ENCODE results near the gene TECTA.

Gene TECTA

DNA sequence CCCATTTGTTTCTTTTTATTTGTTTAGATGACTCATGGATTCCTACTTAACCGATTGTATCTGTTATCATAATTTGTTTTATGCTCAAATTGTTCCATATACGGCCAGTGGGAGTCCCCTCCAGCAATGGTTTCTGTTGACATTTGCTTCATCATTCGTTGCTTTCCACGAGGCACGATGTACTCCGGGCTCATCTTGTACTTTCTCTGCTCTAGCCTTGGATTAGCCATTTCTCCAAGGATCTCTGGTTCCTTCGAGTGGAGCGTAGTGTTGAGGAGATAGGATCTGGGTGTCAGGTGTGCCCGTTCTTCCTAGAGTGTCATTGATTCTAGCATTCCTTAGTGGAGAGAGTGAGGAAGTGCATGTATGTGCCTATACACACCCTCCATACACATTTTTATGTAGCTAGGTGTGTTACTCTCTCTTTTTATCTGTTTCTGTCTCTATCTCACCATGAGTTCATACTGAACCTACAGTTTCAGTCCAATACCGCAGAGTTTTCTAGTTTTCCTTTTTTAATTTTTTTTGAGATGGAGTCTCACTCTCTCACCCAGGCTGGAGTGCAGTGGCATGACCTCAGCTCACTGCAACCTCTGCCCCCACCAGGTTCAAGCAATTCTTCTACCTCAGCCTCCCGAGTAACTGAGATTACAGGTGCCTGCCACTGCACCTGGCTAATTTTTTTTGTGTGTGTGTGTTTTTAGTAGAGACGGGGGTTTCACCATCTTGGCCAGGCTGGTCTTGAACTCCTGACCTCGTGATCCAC, 31.4 kb downstream of the TECTA start:
- H3K27me3 ChIP-seq (ENCODE audit: control insufficient read depth in 1 of 2, insufficient read depth in 2 of 2, low read length in 2 of 2) = no peaks in the 10 kb centered on the region
- no peaks in the 10 kb centered on the region for H3K36me3 ChIP-seq (ENCODE audit: insufficient read depth, low read length)
- no peaks in the 10 kb centered on the region for H3K4me1 ChIP-seq (ENCODE audit: insufficient read depth, low read length)
- no peak overlapping the region for H3K9ac ChIP-seq (ENCODE audit: low read length)
- no peak overlapping the region for H3K27ac ChIP-seq (ENCODE audit: low read depth, low read length)
- H3K4me3 ChIP-seq (ENCODE audit: low read depth in 1 of 2, low read length in 2 of 2) = no peak overlapping the region
- no peaks in the 10 kb centered on the region for H3K9me3 ChIP-seq (ENCODE audit: low read length)

DNA sequence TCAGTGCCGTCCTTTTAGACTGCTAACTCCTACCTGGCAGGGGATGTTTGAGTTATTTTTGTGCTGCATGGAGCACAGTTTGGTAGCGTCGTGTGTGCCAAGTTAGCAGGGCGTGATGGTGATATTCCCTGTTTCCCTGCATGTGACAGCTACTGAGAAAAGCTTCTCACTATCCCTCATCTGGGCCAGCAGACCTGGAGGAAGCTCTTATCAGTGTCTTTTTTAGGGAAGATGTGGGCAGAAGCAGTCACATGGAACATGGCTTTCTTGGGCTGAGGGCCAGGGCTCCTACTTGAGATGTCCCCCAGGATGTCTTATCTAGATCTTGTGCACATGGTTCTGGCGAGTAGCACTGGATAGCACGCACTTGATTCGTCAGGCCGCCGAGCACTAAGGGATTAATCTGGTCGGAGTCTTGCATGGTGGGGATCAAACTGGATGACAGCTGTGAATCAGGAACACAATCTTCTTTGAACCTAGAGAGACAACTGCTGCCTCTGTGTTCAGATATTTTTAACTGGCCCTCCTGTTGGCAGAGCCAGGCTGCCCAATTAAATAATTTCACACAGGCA, 33.8 kb downstream of the TECTA start:
- Histone ChIP-seq H3K36me3 (ENCODE audit: insufficient read depth, low read length) (no peaks in the 10 kb centered on the region), H3K9me3 (ENCODE audit: low read length) (no peaks in the 10 kb centered on the region), H3K27ac (ENCODE audit: low read depth, low read length) (no peak overlapping the region), H3K4me1 (ENCODE audit: insufficient read depth, low read length) (no peaks in the 10 kb centered on the region), H3K9ac (ENCODE audit: low read length) (no peak overlapping the region), H3K27me3 (ENCODE audit: control insufficient read depth in 1 of 2, insufficient read depth in 2 of 2, low read length in 2 of 2) (no peaks in the 10 kb centered on the region), H3K4me3 (ENCODE audit: low read depth in 1 of 2, low read length in 2 of 2) (no peak overlapping the region)

DNA sequence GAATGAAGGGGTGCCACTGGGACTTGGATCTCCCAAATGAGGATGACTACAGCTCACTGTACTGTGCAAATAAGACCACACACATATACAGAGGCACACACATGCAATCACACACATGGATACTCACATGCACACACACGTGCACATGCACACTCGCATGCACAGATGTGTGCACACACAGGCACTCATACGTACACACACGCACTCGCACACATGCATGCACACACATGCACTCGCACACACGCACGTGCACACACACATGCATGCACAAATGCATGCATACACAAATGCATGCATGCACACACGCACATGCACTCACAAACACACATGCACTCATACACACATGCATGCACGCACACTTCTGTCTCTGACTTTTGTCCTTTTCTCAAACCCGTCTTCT, 36.0 kb downstream of the TECTA start:
- Histone ChIP-seq H3K9ac (ENCODE audit: low read length) (no peak overlapping the region), H3K9me3 (ENCODE audit: low read length) (no peaks in the 10 kb centered on the region), H3K27ac (ENCODE audit: low read depth, low read length) (no peak overlapping the region), H3K4me1 (ENCODE audit: insufficient read depth, low read length) (no peaks in the 10 kb centered on the region), H3K36me3 (ENCODE audit: insufficient read depth, low read length) (no peaks in the 10 kb centered on the region), H3K27me3 (ENCODE audit: control insufficient read depth in 1 of 2, insufficient read depth in 2 of 2, low read length in 2 of 2) (no peaks in the 10 kb centered on the region), H3K4me3 (ENCODE audit: low read depth in 1 of 2, low read length in 2 of 2) (no peak overlapping the region)

DNA sequence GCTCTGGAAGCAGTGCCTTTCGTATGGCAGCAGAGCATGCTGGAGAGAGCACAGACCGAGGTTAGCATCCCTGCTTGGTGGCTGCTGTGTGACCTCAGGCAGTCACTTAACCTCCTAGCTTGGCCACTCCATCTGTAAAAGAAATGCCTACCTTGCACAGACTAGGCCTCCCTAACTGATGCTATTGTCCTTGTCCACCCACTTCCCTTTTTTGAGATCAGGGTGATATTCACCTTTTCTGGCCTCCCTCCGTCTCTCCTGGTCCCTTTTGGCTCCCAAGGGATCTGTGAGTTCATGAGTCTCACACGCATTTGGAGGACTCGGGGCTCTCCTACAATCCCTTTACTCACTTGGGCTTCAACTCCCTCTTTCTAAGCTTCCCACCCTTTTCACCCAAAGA, 37.2 kb downstream of the TECTA start:
- Histone ChIP-seq H3K9me3 (ENCODE audit: low read length) (no peaks in the 10 kb centered on the region), H3K4me3 (ENCODE audit: low read depth in 1 of 2, low read length in 2 of 2) (no peak overlapping the region), H3K27ac (ENCODE audit: low read depth, low read length) (no peak overlapping the region), H3K36me3 (ENCODE audit: insufficient read depth, low read length) (no peaks in the 10 kb centered on the region), H3K4me1 (ENCODE audit: insufficient read depth, low read length) (no peaks in the 10 kb centered on the region), H3K27me3 (ENCODE audit: control insufficient read depth in 1 of 2, insufficient read depth in 2 of 2, low read length in 2 of 2) (no peaks in the 10 kb centered on the region), H3K9ac (ENCODE audit: low read length) (no peak overlapping the region)

- Histone ChIP-seq H3K4me1 (ENCODE audit: insufficient read depth, low read length) (no peaks in the 10 kb centered on the region), H3K9ac (ENCODE audit: low read length) (no peak overlapping the region), H3K9me3 (ENCODE audit: low read length) (no peaks in the 10 kb centered on the region), H3K4me3 (ENCODE audit: low read depth in 1 of 2, low read length in 2 of 2) (no peak overlapping the region), H3K27me3 (ENCODE audit: control insufficient read depth in 1 of 2, insufficient read depth in 2 of 2, low read length in 2 of 2) (no peaks in the 10 kb centered on the region), H3K27ac (ENCODE audit: low read depth, low read length) (no peak overlapping the region), H3K36me3 (ENCODE audit: insufficient read depth, low read length) (no peaks in the 10 kb centered on the region)
These were observed 39.3 kb downstream of the TECTA start for GRCh38 chr11:121140369-121140768.

DNA sequence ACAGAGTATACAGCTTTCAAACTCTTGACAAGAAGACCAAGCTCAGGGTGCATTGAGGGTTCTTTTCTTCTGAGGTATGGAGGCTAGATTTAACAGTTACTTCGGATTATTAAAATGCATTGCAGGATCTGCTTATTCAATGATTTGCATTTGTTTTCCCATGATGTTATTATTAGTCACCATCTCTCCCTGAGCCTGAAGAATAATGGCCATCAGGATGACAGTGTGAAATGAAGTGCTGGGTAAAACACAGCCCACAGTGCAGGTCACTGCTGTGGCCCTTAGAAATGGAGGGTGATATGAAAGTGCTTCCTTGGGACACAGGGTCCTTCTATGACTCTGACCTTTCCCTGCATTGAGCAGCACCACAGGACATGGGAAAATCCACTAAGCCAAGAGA, 40.0 kb downstream of the TECTA start:
- Histone ChIP-seq H3K36me3 (ENCODE audit: insufficient read depth, low read length) (no peaks in the 10 kb centered on the region), H3K4me3 (ENCODE audit: low read depth in 1 of 2, low read length in 2 of 2) (no peak overlapping the region), H3K9ac (ENCODE audit: low read length) (no peak overlapping the region), H3K27me3 (ENCODE audit: control insufficient read depth in 1 of 2, insufficient read depth in 2 of 2, low read length in 2 of 2) (no peaks in the 10 kb centered on the region), H3K27ac (ENCODE audit: low read depth, low read length) (no peak overlapping the region), H3K4me1 (ENCODE audit: insufficient read depth, low read length) (no peaks in the 10 kb centered on the region), H3K9me3 (ENCODE audit: low read length) (no peaks in the 10 kb centered on the region)

DNA sequence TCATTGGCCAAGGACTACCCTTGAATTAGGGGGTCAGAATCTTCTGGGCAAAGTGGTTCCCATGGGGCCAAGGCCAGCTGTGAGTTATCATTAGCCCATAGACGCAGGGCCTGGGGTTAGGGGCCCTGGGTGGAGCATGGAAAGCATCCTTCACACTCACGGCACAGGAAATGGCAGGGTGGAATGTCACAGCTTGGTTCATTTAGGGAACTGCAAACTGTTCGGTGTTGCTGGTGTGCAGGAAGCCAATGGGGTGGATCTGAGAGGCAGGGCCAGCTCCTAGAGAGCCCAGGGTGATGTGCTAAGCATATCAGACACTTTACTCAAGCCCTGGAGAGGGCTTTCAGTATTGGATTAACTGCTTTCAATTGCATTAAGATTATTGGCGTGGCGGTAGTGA, 42.9 kb downstream of the TECTA start:
- no peaks in the 10 kb centered on the region for H3K36me3 ChIP-seq (ENCODE audit: insufficient read depth, low read length)
- H3K27ac ChIP-seq (ENCODE audit: low read depth, low read length) = no peak overlapping the region
- H3K27me3 ChIP-seq (ENCODE audit: control insufficient read depth in 1 of 2, insufficient read depth in 2 of 2, low read length in 2 of 2) = no peaks in the 10 kb centered on the region
- H3K9me3 ChIP-seq (ENCODE audit: low read length) = no peaks in the 10 kb centered on the region
- no peak overlapping the region for H3K9ac ChIP-seq (ENCODE audit: low read length)
- no peaks in the 10 kb centered on the region for H3K4me1 ChIP-seq (ENCODE audit: insufficient read depth, low read length)
- H3K4me3 ChIP-seq (ENCODE audit: low read depth in 1 of 2, low read length in 2 of 2) = no peak overlapping the region

DNA sequence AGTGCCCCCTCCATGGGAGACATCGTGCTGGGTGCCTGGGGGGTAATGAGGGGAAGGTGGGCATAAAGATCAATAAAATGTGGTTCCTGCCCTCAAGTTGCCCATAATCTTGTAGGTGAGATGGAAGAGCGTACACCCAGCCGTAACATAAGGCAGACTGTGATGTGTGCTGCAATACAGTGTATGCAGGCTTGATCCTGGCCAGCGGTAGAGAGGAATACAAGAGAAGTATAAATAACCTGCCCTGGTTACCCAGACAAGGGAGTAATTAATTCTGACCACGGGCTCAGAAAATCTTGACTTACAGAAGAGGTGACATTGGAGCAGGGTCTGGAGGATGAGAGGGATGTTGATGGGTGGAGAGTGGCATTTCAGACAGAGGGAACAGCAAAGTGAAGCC, 43.7 kb downstream of the TECTA start:
- Histone ChIP-seq H3K9me3 (ENCODE audit: low read length) (no peaks in the 10 kb centered on the region), H3K36me3 (ENCODE audit: insufficient read depth, low read length) (no peaks in the 10 kb centered on the region), H3K27ac (ENCODE audit: low read depth, low read length) (no peak overlapping the region), H3K4me1 (ENCODE audit: insufficient read depth, low read length) (no peaks in the 10 kb centered on the region), H3K4me3 (ENCODE audit: low read depth in 1 of 2, low read length in 2 of 2) (no peak overlapping the region), H3K9ac (ENCODE audit: low read length) (no peak overlapping the region), H3K27me3 (ENCODE audit: control insufficient read depth in 1 of 2, insufficient read depth in 2 of 2, low read length in 2 of 2) (no peaks in the 10 kb centered on the region)

DNA sequence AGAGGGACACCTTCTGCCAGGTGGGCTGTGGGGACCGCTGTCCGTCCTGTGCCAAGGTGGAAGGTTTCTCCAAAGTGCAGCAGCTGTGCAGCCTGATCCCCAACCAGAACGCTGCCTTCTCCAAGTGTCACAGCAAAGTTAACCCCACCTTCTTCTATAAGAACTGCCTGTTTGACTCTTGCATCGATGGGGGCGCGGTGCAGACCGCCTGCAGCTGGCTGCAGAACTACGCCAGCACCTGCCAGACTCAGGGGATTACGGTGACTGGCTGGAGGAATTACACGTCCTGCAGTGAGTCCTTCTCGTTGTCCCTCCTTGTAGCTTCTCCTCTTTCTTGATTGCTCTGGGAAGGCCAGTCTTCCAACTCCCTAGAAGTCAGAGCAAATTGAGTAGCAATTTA, 44.8 kb downstream of the TECTA start:
- no peaks in the 10 kb centered on the region for H3K36me3 ChIP-seq (ENCODE audit: insufficient read depth, low read length)
- H3K9ac ChIP-seq (ENCODE audit: low read length) = no peak overlapping the region
- H3K27me3 ChIP-seq (ENCODE audit: control insufficient read depth in 1 of 2, insufficient read depth in 2 of 2, low read length in 2 of 2) = no peaks in the 10 kb centered on the region
- no peaks in the 10 kb centered on the region for H3K4me1 ChIP-seq (ENCODE audit: insufficient read depth, low read length)
- no peaks in the 10 kb centered on the region for H3K9me3 ChIP-seq (ENCODE audit: low read length)
- H3K4me3 ChIP-seq (ENCODE audit: low read depth in 1 of 2, low read length in 2 of 2) = no peak overlapping the region
- no peak overlapping the region for H3K27ac ChIP-seq (ENCODE audit: low read depth, low read length)

DNA sequence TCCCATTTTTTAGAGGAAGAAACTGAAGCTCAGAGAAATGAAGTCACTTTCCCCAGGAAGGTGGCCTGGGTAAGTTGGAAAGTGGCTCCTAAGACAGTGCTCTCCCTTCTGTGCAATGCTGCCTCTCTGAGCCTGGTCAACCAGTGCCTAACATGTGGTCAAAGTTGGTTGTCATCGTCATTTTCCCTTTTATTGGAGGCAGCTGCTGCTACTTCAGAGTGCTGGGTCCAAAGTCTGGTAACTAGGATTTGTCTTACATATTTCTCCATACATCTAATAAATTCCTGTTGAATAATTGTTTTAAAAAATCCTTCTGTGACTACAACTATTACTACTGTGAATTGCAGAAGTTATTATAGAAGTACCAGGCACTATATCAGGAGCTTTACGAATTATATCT, 48.1 kb downstream of the TECTA start:
- H3K9me3 ChIP-seq (ENCODE audit: low read length) = no peaks in the 10 kb centered on the region
- no peaks in the 10 kb centered on the region for H3K36me3 ChIP-seq (ENCODE audit: insufficient read depth, low read length)
- H3K4me3 ChIP-seq (ENCODE audit: low read depth in 1 of 2, low read length in 2 of 2) = no peak overlapping the region
- H3K27ac ChIP-seq (ENCODE audit: low read depth, low read length) = no peak overlapping the region
- H3K4me1 ChIP-seq (ENCODE audit: insufficient read depth, low read length) = no peaks in the 10 kb centered on the region
- no peak overlapping the region for H3K9ac ChIP-seq (ENCODE audit: low read length)
- no peaks in the 10 kb centered on the region for H3K27me3 ChIP-seq (ENCODE audit: control insufficient read depth in 1 of 2, insufficient read depth in 2 of 2, low read length in 2 of 2)

GRCh38 chr11:121151207-121151688, 50.2 kb downstream of the TECTA start:
- Histone ChIP-seq H3K4me1 (ENCODE audit: insufficient read depth, low read length) (no peaks in the 10 kb centered on the region), H3K36me3 (ENCODE audit: insufficient read depth, low read length) (no peaks in the 10 kb centered on the region)

GRCh38 chr11:121152764-121153163, 51.7 kb downstream of the TECTA start:
- Histone ChIP-seq H3K36me3 (ENCODE audit: insufficient read depth, low read length) (no peaks in the 10 kb centered on the region), H3K27me3 (ENCODE audit: control insufficient read depth in 1 of 2, insufficient read depth in 2 of 2, low read length in 2 of 2) (no peaks in the 10 kb centered on the region), H3K9me3 (ENCODE audit: low read length) (no peaks in the 10 kb centered on the region)

More at GRCh38 chr11:121151207-121151688, 50.2 kb downstream of the TECTA start:
- no peaks in the 10 kb centered on the region for H3K9me3 ChIP-seq (ENCODE audit: low read length)
- no peak overlapping the region for H3K27ac ChIP-seq (ENCODE audit: low read depth, low read length)
- no peak overlapping the region for H3K9ac ChIP-seq (ENCODE audit: low read length)
- no peaks in the 10 kb centered on the region for H3K27me3 ChIP-seq (ENCODE audit: control insufficient read depth in 1 of 2, insufficient read depth in 2 of 2, low read length in 2 of 2)
- no peak overlapping the region for H3K4me3 ChIP-seq (ENCODE audit: low read depth in 1 of 2, low read length in 2 of 2)

More at GRCh38 chr11:121152764-121153163, 51.7 kb downstream of the TECTA start:
- H3K4me3 ChIP-seq (ENCODE audit: low read depth in 1 of 2, low read length in 2 of 2) = no peak overlapping the region
- H3K4me1 ChIP-seq (ENCODE audit: insufficient read depth, low read length) = no peaks in the 10 kb centered on the region
- H3K9ac ChIP-seq (ENCODE audit: low read length) = no peak overlapping the region
- H3K27ac ChIP-seq (ENCODE audit: low read depth, low read length) = no peak overlapping the region
